CD14-positive monocyte (primary cell): ENCODE measurements around the gene COL24A1. TPM values are rescaled to one million over a fixed set of nuclear protein-coding genes. Genes with fewer than 3 reads are reported as not detected.

Experiments used
- DNase-seq, 3 donors: peaks; one replicate each; pipeline ENCODE4 v3.0.0-alpha.2; 2011 to 2022
- H2AFZ ChIP-seq: 2 replicates; pipeline ENCODE4 v1.6.0; 2012; ENCODE audit warnings: mild to moderate bottlenecking, low read depth, low read length, inconsistent platforms; ENCODE audit not compliant: insufficient read depth, poor library complexity, severe bottlenecking
- H3K27ac ChIP-seq, 2 donors: 1 replicate in 1 of 2; 2 replicates in 1 of 2; pipeline ENCODE4 v1.5.1; 2012 to 2013; ENCODE audit warnings: low read length in 2 of 2, control low read depth in 1 of 2, inconsistent platforms in 1 of 2, low read depth in 1 of 2, mild to moderate bottlenecking in 1 of 2
- H3K27me3 ChIP-seq, 2 donors: one replicate each; pipeline versions ENCODE4 v1.6.0 to v1.6.1; 2011 to 2013; ENCODE audit warnings: low read length in 2 of 2; ENCODE audit not compliant: control insufficient read depth in 2 of 2, insufficient read depth in 2 of 2
- H3K36me3 ChIP-seq, 2 donors: replicated peaks in 1 of 2; 1 replicate in 1 of 2; 2 replicates in 1 of 2; pipeline versions ENCODE4 v1.5.1 to v1.6.1; 2012 to 2013; ENCODE audit warnings: low read length in 2 of 2, control low read depth in 1 of 2, inconsistent platforms in 1 of 2, mild to moderate bottlenecking in 1 of 2; ENCODE audit not compliant: insufficient read depth in 2 of 2, control insufficient read depth in 1 of 2
- H3K4me1 ChIP-seq, 2 donors: 1 replicate in 1 of 2; 2 replicates in 1 of 2; pipeline versions ENCODE4 v1.5.1 to v1.6.1; 2012 to 2013; ENCODE audit warnings: low read length in 2 of 2, control low read depth in 1 of 2, inconsistent platforms in 1 of 2, mild to moderate bottlenecking in 1 of 2, moderate library complexity in 1 of 2; ENCODE audit not compliant: insufficient read depth in 2 of 2, control insufficient read depth in 1 of 2
- H3K4me2 ChIP-seq: replicated peaks from 2 replicates; pipeline ENCODE3; 2012; ENCODE audit warnings: low read length, moderate library complexity, mild to moderate bottlenecking; ENCODE audit not compliant: poor library complexity, severe bottlenecking; ENCODE audit errors: extremely low read depth
- H3K4me3 ChIP-seq, 3 experiments: fragments of 200-600 bp in 1 of 3; sonication (generic) in 1 of 3; replicated peaks in 1 of 3; 1 replicate in 2 of 3; 2 replicates in 1 of 3; pipeline ENCODE4 v1.5.1; 2011 to 2013; ENCODE audit warnings: low read length in 3 of 3, mild to moderate bottlenecking in 3 of 3, control low read depth in 2 of 3, low read depth in 2 of 3, inconsistent platforms in 1 of 3, moderate library complexity in 1 of 3
- H3K79me2 ChIP-seq: 2 replicates; pipeline ENCODE4 v1.6.0; 2012; ENCODE audit warnings: mild to moderate bottlenecking, control low read depth, inconsistent platforms, low read length, moderate library complexity; ENCODE audit not compliant: insufficient read depth
- H3K9ac ChIP-seq: 2 replicates; pipeline ENCODE4 v1.6.0; 2017; ENCODE audit warnings: low read length, mild to moderate bottlenecking; ENCODE audit not compliant: insufficient read depth, poor library complexity, severe bottlenecking
- H3K9me3 ChIP-seq, 2 donors: replicated peaks in 1 of 2; 1 replicate in 1 of 2; 2 replicates in 1 of 2; pipeline versions ENCODE4 v1.5.1 to v1.6.1; 2012 to 2013; ENCODE audit warnings: low read length in 2 of 2, control low read depth in 1 of 2; ENCODE audit not compliant: control insufficient read depth in 1 of 2, insufficient read depth in 1 of 2
- H4K20me1 ChIP-seq: 2 replicates; pipeline ENCODE4 v1.6.0; 2012; ENCODE audit warnings: mild to moderate bottlenecking, low read length, control low read depth, moderate library complexity; ENCODE audit not compliant: insufficient read depth
- H3K27ac Mint-ChIP-seq, 7 donors: one replicate each; pipeline ENCODE4 v1.8.0; 2020; ENCODE audit warnings: mild to moderate bottlenecking in 7 of 7, mixed read lengths in 7 of 7, moderate library complexity in 6 of 7, inconsistent platforms in 2 of 7
- H3K27me3 Mint-ChIP-seq, 3 donors: one replicate each; pipeline ENCODE4 v1.8.0; 2021 to 2022; ENCODE audit warnings: low read depth in 3 of 3, mild to moderate bottlenecking in 3 of 3, mixed read lengths in 3 of 3, moderate library complexity in 3 of 3, inconsistent platforms in 1 of 3
- H3K36me3 Mint-ChIP-seq, 2 donors: one replicate each; pipeline ENCODE4 v1.8.0; 2020; ENCODE audit warnings: mixed read lengths in 2 of 2, inconsistent platforms in 1 of 2, mild to moderate bottlenecking in 1 of 2
- H3K4me1 Mint-ChIP-seq: one replicate; pipeline ENCODE4 v1.8.0; 2020; ENCODE audit warnings: mild to moderate bottlenecking, mixed read lengths
- H3K4me3 Mint-ChIP-seq, 2 donors: one replicate each; pipeline ENCODE4 v1.8.0; 2020; ENCODE audit warnings: mild to moderate bottlenecking in 2 of 2, mixed read lengths in 2 of 2, moderate library complexity in 1 of 2
- H3K9me3 Mint-ChIP-seq, 7 donors: one replicate each; pipeline ENCODE4 v1.8.0; 2020 to 2022; ENCODE audit warnings: mixed read lengths in 7 of 7, mild to moderate bottlenecking in 6 of 7, moderate library complexity in 6 of 7, inconsistent platforms in 2 of 7
- CTCF ChIP-seq: fragments of 200-600 bp; IDR thresholded peaks from one replicate; pipeline ENCODE4 v1.8.0; 2022; ENCODE audit warnings: antibody characterized with exemption, mild to moderate bottlenecking
- WGBS: methylation state at CpG from one replicate; pipeline ENCODE4 v1.1.5; 2013; ENCODE audit warnings: missing lambda C conversion rate; ENCODE audit not compliant: insufficient coverage; 5-methylcytosine and 5-hydroxymethylcytosine counted together
- intact Hi-C, 2 donors: fragments of 100-400 bp; cut with micrococcal nuclease; formaldehyde crosslinking; loops; one replicate each; pipeline versions ENCODE4 v1.15.0 to v1.15.1; 2023
- polyA plus RNA-seq, 3 donors: library from polyadenylated mRNA; depleted of rRNA in 1 of 3; unstranded in 2 of 3; stranded (reverse) in 1 of 3; fragments of 300-500 nt in 2 of 3; fragments of >200 nt in 1 of 3; fragmentation: Illumina TruSeq in 2 of 3; gene quantifications; 1 replicate in 2 of 3; 2 replicates in 1 of 3; pipeline ENCODE4 v1.2.3, GENCODE V29; 2012 to 2021

COL24A1 gene
- polyA plus RNA-seq, 3 donors, result 0.05 to 0.13 TPM; not detected in 1

DNA sequence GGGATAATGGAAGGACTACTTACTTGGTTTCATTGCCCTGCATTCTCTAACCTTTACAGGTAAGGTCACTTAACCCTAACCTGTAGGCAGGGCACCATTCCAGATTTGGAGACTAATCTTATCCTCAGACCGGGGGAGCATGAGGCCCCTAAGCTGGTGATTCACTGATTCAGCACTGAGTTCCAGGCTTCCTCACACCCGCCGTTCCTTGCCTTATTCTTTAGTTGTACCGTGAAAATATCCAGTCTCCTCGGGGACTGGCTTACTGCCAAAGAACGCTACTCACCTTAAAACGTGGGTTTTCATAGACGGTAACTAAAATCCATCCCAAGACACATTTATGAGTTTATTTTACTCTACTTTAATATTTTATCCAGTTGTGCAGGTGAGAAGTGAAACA, 44.3 kb upstream of the COL24A1 start:
- Mint-ChIP-seq H3K27me3 (no peaks in the 10 kb centered on the region), H3K9me3 (no peaks in the 10 kb centered on the region), H3K27ac (no peak overlapping the region), H3K4me1 (no peaks in the 10 kb centered on the region), H3K36me3 (no peaks in the 10 kb centered on the region), H3K4me3 (no peak overlapping the region)
- WGBS, result 98% methylated on average over 4 of the region's 8 CpGs
- no peak for TF ChIP-seq CTCF
- DNase-seq, result no peak
- Histone ChIP-seq H3K79me2 (no peaks in the 10 kb centered on the region), H4K20me1 (no peaks in the 10 kb centered on the region), H3K4me1 (no peaks in the 10 kb centered on the region), H3K27ac (no peak overlapping the region), H3K9ac (no peak overlapping the region), H3K36me3 (no peaks in the 10 kb centered on the region), H3K4me3 (no peak overlapping the region), H3K4me2 (no peak overlapping the region), H2AFZ (no peak overlapping the region), H3K9me3 (no peaks in the 10 kb centered on the region), H3K27me3 (no peaks in the 10 kb centered on the region)
- intact Hi-C loops, result no loop called here

- Histone ChIP-seq H3K27me3 (no peaks in the 10 kb centered on the region), H2AFZ (no peak overlapping the region), H3K9me3 (no peaks in the 10 kb centered on the region), H3K4me1 (no peaks in the 10 kb centered on the region), H4K20me1 (no peaks in the 10 kb centered on the region), H3K4me3 (no peak overlapping the region), H3K79me2 (no peaks in the 10 kb centered on the region), H3K36me3 (no peaks in the 10 kb centered on the region), H3K4me2 (no peak overlapping the region), H3K27ac (no peak overlapping the region), H3K9ac (no peak overlapping the region)
- H3K9me3 Mint-ChIP-seq, result peaks cover 0 to 2% (median 0%) of the 10 kb centered on the region in 7 donors
- no peak for TF ChIP-seq CTCF
- DNase-seq, result no peak
- no peaks in the 10 kb centered on the region for H3K36me3 Mint-ChIP-seq
- no peak overlapping the region for H3K27ac Mint-ChIP-seq
- H3K27me3 Mint-ChIP-seq, result no peaks in the 10 kb centered on the region
- H3K4me3 Mint-ChIP-seq, result no peak overlapping the region
- intact Hi-C loops, result no loop called here
- H3K4me1 Mint-ChIP-seq, result no peaks in the 10 kb centered on the region
- 100% methylated on average over 1 of the region's 1 CpG for WGBS
Observed at GRCh38 chr1:86197206-86197855, 40.8 kb upstream of the COL24A1 start.
